T-cell (primary cell): ENCODE data around the gene GRID1. TPM values are rescaled to one million over a fixed set of nuclear protein-coding genes. Genes with fewer than 3 reads are reported as not detected.

Experiments used
- ATAC-seq, 4 experiments: fragments of 200-7000 bp in 3 of 4; fragments of 150-1000 bp in 1 of 4; cut with Tn5 transposase; replicated peaks in 1 of 4; 1 replicate in 3 of 4; 2 replicates in 1 of 4; pipeline ENCODE4 v1.10.0; 2021; ENCODE audit warnings: moderate library complexity in 3 of 4, mild to moderate bottlenecking in 2 of 4, moderate number of reproducible peaks in 1 of 4
- CTCF ChIA-PET, 2 donors: fragments of 300-600 bp; sonication (Branson Sonifier 250); formaldehyde crosslinking; loops; one replicate each; lab custom pipeline; 2022; ENCODE audit warnings: antibody characterized with exemption in 2 of 2; lab: Charles Lee
- POLR2A ChIA-PET, 2 donors: fragments of 300-600 bp; sonication (Branson Sonifier 250); formaldehyde crosslinking; loops; one replicate each; lab custom pipeline; 2022; ENCODE audit warnings: antibody characterized with exemption in 2 of 2; lab: Charles Lee
- DNase-seq, 35 experiments: peaks; one replicate each; pipeline versions ENCODE4 v3.0.0 to v3.0.0-alpha.2; 2013 to 2023
- H3K27ac ChIP-seq: one replicate; pipeline ENCODE4 v1.5.1; 2013; ENCODE audit warnings: low read length
- H3K27me3 ChIP-seq, 2 experiments: replicated peaks in 1 of 2; 1 replicate in 1 of 2; 2 replicates in 1 of 2; pipeline versions ENCODE4 v1.6.1 to v1.7.0; 2013; ENCODE audit warnings: low read length in 1 of 2, mixed read lengths in 1 of 2; ENCODE audit not compliant: control insufficient read depth in 2 of 2, insufficient read depth in 2 of 2; ENCODE audit errors: extremely low read depth in 1 of 2
- H3K36me3 ChIP-seq, 2 donors: 1 replicate in 1 of 2; 2 replicates in 1 of 2; pipeline versions ENCODE4 v1.6.1 to v1.7.0; 2013; ENCODE audit warnings: low read length in 1 of 2; ENCODE audit not compliant: control insufficient read depth in 2 of 2, insufficient read depth in 1 of 2; ENCODE audit errors: extremely low read depth in 1 of 2
- H3K4me1 ChIP-seq, 2 experiments: 1 replicate in 1 of 2; 2 replicates in 1 of 2; pipeline versions ENCODE4 v1.6.1 to v1.7.0; 2013; ENCODE audit warnings: low read length in 2 of 2, mixed read lengths in 1 of 2; ENCODE audit not compliant: insufficient read depth in 2 of 2, control insufficient read depth in 1 of 2; ENCODE audit errors: extremely low read depth in 1 of 2
- H3K4me3 ChIP-seq, 2 donors: 1 replicate in 1 of 2; 2 replicates in 1 of 2; pipeline versions ENCODE4 v1.5.1 to v1.7.0; 2013; ENCODE audit warnings: mild to moderate bottlenecking in 2 of 2, low read length in 1 of 2, moderate library complexity in 1 of 2; ENCODE audit not compliant: control insufficient read depth in 1 of 2; ENCODE audit errors: extremely low read depth in 1 of 2
- H3K9me3 ChIP-seq: 2 replicates; pipeline ENCODE4 v1.7.0; 2013
- H3K27ac Mint-ChIP-seq, 2 donors: one replicate each; pipeline ENCODE4 v1.8.0; 2020 to 2021; ENCODE audit warnings: mild to moderate bottlenecking in 2 of 2, mixed read lengths in 2 of 2
- H3K27me3 Mint-ChIP-seq, 2 donors: one replicate each; pipeline ENCODE4 v1.8.0; 2021 to 2022; ENCODE audit warnings: mixed read lengths in 2 of 2
- H3K36me3 Mint-ChIP-seq: one replicate; pipeline ENCODE4 v1.8.0; 2021; ENCODE audit warnings: mixed read lengths
- H3K4me1 Mint-ChIP-seq, 3 donors: one replicate each; pipeline ENCODE4 v1.8.0; 2020 to 2022; ENCODE audit warnings: mixed read lengths in 3 of 3, mild to moderate bottlenecking in 1 of 3
- H3K4me3 Mint-ChIP-seq, 3 donors: one replicate each; pipeline ENCODE4 v1.8.0; 2020 to 2022; ENCODE audit warnings: mild to moderate bottlenecking in 3 of 3, mixed read lengths in 3 of 3, moderate library complexity in 3 of 3
- H3K9me3 Mint-ChIP-seq, 3 donors: one replicate each; pipeline ENCODE4 v1.8.0; 2020 to 2022; ENCODE audit warnings: mixed read lengths in 3 of 3
- WGBS: methylation state at CpG from one replicate; pipeline ENCODE4 v1.1.5; 2013; ENCODE audit warnings: missing lambda C conversion rate; ENCODE audit not compliant: insufficient coverage; 5-methylcytosine and 5-hydroxymethylcytosine counted together
- total RNA-seq, 35 experiments: library from RNA in 6 of 35; stranded (reverse) in 6 of 35; fragments of 120-200 nt in 1 of 35; gene quantifications; one replicate each; pipeline versions ENCODE4 v1.2.1 to v1.2.4 and lab custom pipeline; 2013 to 2026

Gene GRID1
- total RNA-seq, 5 donors from 2014 or later (not counting 1 experiment from before 2014, with no cell fraction given): 0.68 TPM; not detected in 4

DNA sequence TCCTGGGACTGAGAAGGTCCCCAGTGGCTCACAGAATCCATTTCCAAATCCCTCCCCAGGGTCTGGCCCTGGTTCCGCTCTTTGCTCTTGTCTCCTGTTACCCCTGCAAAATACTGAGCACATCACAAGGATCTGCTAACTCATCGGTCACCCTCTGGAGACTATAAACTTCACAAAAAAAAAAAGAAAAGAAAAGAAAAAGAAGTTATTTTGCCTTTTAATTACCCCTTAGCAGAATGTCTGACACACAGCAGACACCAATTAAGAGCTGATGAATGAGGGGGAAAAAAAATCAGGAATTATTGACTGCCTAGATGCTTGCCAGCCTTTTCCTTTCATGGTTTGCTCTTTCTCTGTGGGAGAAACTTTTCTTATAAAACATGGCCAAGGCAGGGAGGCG, 578.7 kb downstream of the GRID1 start:
- H3K36me3 Mint-ChIP-seq: no peaks in the 10 kb centered on the region
- H3K9me3 Mint-ChIP-seq: no peaks in the 10 kb centered on the region
- ChIA-PET CTCF (no interaction called here), POLR2A (no interaction called here)
- Histone ChIP-seq H3K9me3 (no peaks in the 10 kb centered on the region), H3K36me3 (no peaks in the 10 kb centered on the region), H3K27ac (no peak overlapping the region), H3K4me3 (no peak overlapping the region), H3K4me1 (no peaks in the 10 kb centered on the region), H3K27me3 (peaks cover 0 to 12% of the 10 kb centered on the region in 2 experiments)
- no peak for DNase-seq
- H3K27me3 Mint-ChIP-seq: peaks cover 3 to 6% of the 10 kb centered on the region in 2 donors
- H3K4me1 Mint-ChIP-seq: no peaks in the 10 kb centered on the region
- H3K27ac Mint-ChIP-seq: no peak overlapping the region
- WGBS: no CpG with 5 or more reads among the region's 3 CpGs
- no peak for ATAC-seq
- no peak overlapping the region for H3K4me3 Mint-ChIP-seq

GRCh38 chr10:85787393-85787792, 579.2 kb downstream of the GRID1 start:
- H3K4me3 ChIP-seq: no peak overlapping the region
- DNase-seq: no peak
- ATAC-seq: no peak
- Mint-ChIP-seq H3K4me3 (no peak overlapping the region), H3K27ac (no peak overlapping the region), H3K36me3 (no peaks in the 10 kb centered on the region), H3K4me1 (no peaks in the 10 kb centered on the region), H3K27me3 (peaks cover 3 to 8% of the 10 kb centered on the region in 2 donors), H3K9me3 (no peaks in the 10 kb centered on the region)
- CTCF ChIA-PET: no interaction called here
- no peak overlapping the region for H3K27ac ChIP-seq
- no peaks in the 10 kb centered on the region for H3K4me1 ChIP-seq
- H3K36me3 ChIP-seq: no peaks in the 10 kb centered on the region
- H3K9me3 ChIP-seq: no peaks in the 10 kb centered on the region
- POLR2A ChIA-PET: interaction anchor here in 1 of 2 donors (0.5 kb wide), 1 partner anchor 1697 kb away, joined by 3 read pairs; no protein-coding TSS in a partner anchor
- peaks cover 0 to 12% of the 10 kb centered on the region in 2 experiments for H3K27me3 ChIP-seq
- WGBS: 55% methylated on average over 3 of the region's 5 CpGs

DNA sequence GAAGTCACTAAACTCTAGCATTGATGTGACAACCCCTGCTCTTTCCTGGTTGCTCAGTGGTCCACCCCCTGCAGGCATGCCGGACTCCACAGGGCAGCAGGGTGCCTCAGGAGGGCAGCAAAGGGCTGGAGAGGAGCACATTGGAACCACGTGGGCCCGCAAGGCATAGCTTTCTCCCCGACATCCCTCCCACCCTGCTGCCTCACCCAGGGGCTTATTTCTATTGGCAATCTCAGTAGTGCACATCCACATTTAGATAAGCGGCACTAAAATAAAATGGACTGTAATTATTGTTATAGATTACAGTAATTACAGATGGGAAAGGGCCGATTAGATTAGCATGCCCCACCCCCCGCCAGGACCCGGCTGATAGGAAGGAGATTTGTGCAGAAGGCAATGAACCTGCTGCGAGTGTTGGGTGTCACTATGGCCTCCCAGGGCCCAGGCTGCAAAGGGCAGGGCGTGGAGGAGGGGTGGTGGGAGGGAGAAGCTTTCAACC, 580.1 kb downstream of the GRID1 start:
- Mint-ChIP-seq H3K4me3 (no peak overlapping the region), H3K27ac (no peak overlapping the region), H3K4me1 (no peaks in the 10 kb centered on the region), H3K9me3 (no peaks in the 10 kb centered on the region), H3K36me3 (no peaks in the 10 kb centered on the region), H3K27me3 (peaks cover 3 to 11% of the 10 kb centered on the region in 2 donors)
- peaks cover 0 to 12% of the 10 kb centered on the region in 2 experiments for H3K27me3 ChIP-seq
- ChIA-PET CTCF (no interaction called here), POLR2A (no interaction called here)
- H3K9me3 ChIP-seq: no peaks in the 10 kb centered on the region
- WGBS: 64% methylated on average over 3 of the region's 10 CpGs
- H3K4me1 ChIP-seq: no peaks in the 10 kb centered on the region
- DNase-seq (no peak), ATAC-seq (no peak)
- no peak overlapping the region for H3K27ac ChIP-seq
- H3K4me3 ChIP-seq: no peak overlapping the region
- no peaks in the 10 kb centered on the region for H3K36me3 ChIP-seq

DNA sequence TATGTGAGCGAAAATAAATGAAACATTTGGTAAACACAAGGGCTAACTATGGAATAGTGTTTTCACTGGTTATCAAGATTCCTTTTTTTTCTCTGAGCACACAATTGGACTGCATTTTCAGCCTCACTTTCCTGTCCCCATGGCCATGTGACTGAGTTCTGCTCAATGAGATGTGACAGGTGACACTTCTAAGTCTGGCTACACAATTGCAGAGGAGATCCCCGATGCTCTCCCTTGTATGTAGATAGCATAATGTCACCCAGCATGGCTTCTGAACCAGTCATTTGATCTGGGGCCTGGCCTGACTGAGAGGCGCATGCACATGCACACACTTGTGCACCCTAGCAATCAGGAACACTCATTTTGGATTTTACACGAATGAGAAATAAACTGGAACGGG, 581.8 kb downstream of the GRID1 start:
- peaks cover 0 to 9% of the 10 kb centered on the region in 2 experiments for H3K27me3 ChIP-seq
- Mint-ChIP-seq H3K27ac (no peak overlapping the region), H3K36me3 (no peaks in the 10 kb centered on the region), H3K4me1 (no peaks in the 10 kb centered on the region), H3K27me3 (peaks cover under 1 to 8% of the 10 kb centered on the region in 2 donors), H3K4me3 (no peak overlapping the region), H3K9me3 (no peaks in the 10 kb centered on the region)
- no peak for ATAC-seq
- DNase-seq: no peak
- H3K9me3 ChIP-seq: no peaks in the 10 kb centered on the region
- H3K27ac ChIP-seq: no peak overlapping the region
- ChIA-PET POLR2A (no interaction called here), CTCF (interaction anchor here in 1 of 2 donors (0.6 kb wide), 1 partner anchor 28 kb away, joined by 3 read pairs; no protein-coding TSS in a partner anchor)
- 95% methylated on average over 3 of the region's 5 CpGs for WGBS
- no peaks in the 10 kb centered on the region for H3K4me1 ChIP-seq
- no peaks in the 10 kb centered on the region for H3K36me3 ChIP-seq
- no peak overlapping the region for H3K4me3 ChIP-seq

- Histone ChIP-seq H3K4me3 (no peak overlapping the region), H3K9me3 (no peaks in the 10 kb centered on the region), H3K36me3 (no peaks in the 10 kb centered on the region), H3K27ac (no peak overlapping the region), H3K4me1 (no peaks in the 10 kb centered on the region), H3K27me3 (no peaks in the 10 kb centered on the region)
- ATAC-seq (no peak), DNase-seq (no peak)
- H3K27ac Mint-ChIP-seq: no peak overlapping the region
- peaks cover 0 to 8% of the 10 kb centered on the region in 2 donors for H3K27me3 Mint-ChIP-seq
- H3K4me3 Mint-ChIP-seq: no peak overlapping the region
- WGBS: no CpG with 5 or more reads among the region's 2 CpGs
- no peaks in the 10 kb centered on the region for H3K4me1 Mint-ChIP-seq
- CTCF ChIA-PET: no interaction called here
- H3K36me3 Mint-ChIP-seq: no peaks in the 10 kb centered on the region
- POLR2A ChIA-PET: no interaction called here
- H3K9me3 Mint-ChIP-seq: no peaks in the 10 kb centered on the region
Observed at GRCh38 chr10:85781404-85781803, 585.2 kb downstream of the GRID1 start.

DNA sequence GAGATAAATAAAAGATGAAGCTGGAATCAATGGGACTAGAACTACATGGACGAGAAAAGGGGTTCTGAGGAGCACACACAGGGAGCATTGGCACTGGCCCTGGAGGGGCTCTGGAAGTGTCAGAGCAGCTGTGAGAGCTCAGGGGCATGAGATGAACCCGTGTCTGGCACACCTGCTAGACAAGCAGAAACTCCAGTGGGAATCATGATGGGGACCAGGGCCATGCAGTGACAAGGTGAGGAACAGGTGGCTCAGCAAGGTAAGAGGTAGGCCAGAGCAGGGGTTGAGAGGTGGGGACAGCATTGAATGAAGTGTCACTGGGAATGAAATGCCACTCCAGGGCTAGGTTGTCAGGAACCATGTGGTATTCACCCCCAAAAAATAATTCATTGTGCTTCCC, 588.5 kb downstream of the GRID1 start:
- DNase-seq (no peak), ATAC-seq (no peak)
- Mint-ChIP-seq H3K9me3 (peaks cover 0 to 5% (median 0%) of the 10 kb centered on the region in 3 donors), H3K4me3 (no peak overlapping the region), H3K27me3 (peaks cover 0 to 7% of the 10 kb centered on the region in 2 donors), H3K36me3 (no peaks in the 10 kb centered on the region), H3K4me1 (no peaks in the 10 kb centered on the region), H3K27ac (no peak overlapping the region)
- POLR2A ChIA-PET: no interaction called here
- CTCF ChIA-PET: no interaction called here
- Histone ChIP-seq H3K27ac (no peak overlapping the region), H3K4me3 (no peak overlapping the region), H3K9me3 (no peaks in the 10 kb centered on the region), H3K27me3 (no peaks in the 10 kb centered on the region), H3K36me3 (no peaks in the 10 kb centered on the region), H3K4me1 (no peaks in the 10 kb centered on the region)
- 52% methylated on average over 2 of the region's 2 CpGs for WGBS
